Measurements from ENCODE around the gene BAIAP2L1. TPM values are rescaled to one million over a fixed set of nuclear protein-coding genes. Genes with fewer than 3 reads are reported as not detected.

The BAIAP2L1 gene
- total and polyA plus RNA-seq, 7 experiments from 2014 or later, result 0.32 to 2.0 (median 0.56) TPM

- Mint-ChIP-seq H3K4me3 (no peak overlapping the region), H3K9me3 (peaks cover 0 to 4% (median 0%) of the 10 kb centered on the region in 11 donors), H3K27ac (peak overlapping the region in 1 of 9 donors; percentile 4), H3K27me3 (peaks cover 0 to 3% (median 0%) of the 10 kb centered on the region in 5 donors), H3K36me3 (peaks cover 0 to 12% (median 0%) of the 10 kb centered on the region in 5 donors), H3K4me1 (no peaks in the 10 kb centered on the region)
- H3K9me3 ChIP-seq (ENCODE audit: control insufficient read depth in 2 of 3, low read length in 3 of 3), result no peaks in the 10 kb centered on the region
- intact Hi-C loops (cut with micrococcal nuclease), result no loop called here
- no peak overlapping the region for H3K27ac ChIP-seq (ENCODE audit: low read depth, low read length)
- no peaks in the 10 kb centered on the region for H3K36me3 ChIP-seq (ENCODE audit: control insufficient read depth in 2 of 3, insufficient read depth in 3 of 3, low read length in 3 of 3)
- H3K4me3 ChIP-seq (ENCODE audit: low read length), result no peak overlapping the region
- H3K27me3 ChIP-seq (ENCODE audit: control insufficient read depth in 2 of 2, insufficient read depth in 2 of 2, low read length in 2 of 2), result no peaks in the 10 kb centered on the region
- ATAC-seq, result no peak
- ChIA-PET POLR2A (no interaction called here), CTCF (no interaction called here)
- DNase-seq, result no peak
- H3K4me1 ChIP-seq (ENCODE audit: control insufficient read depth in 2 of 2, insufficient read depth in 2 of 2, low read length in 2 of 2), result no peaks in the 10 kb centered on the region
Observed at GRCh38 chr7:98354511-98355249, 46.2 kb downstream of the BAIAP2L1 start.

DNA sequence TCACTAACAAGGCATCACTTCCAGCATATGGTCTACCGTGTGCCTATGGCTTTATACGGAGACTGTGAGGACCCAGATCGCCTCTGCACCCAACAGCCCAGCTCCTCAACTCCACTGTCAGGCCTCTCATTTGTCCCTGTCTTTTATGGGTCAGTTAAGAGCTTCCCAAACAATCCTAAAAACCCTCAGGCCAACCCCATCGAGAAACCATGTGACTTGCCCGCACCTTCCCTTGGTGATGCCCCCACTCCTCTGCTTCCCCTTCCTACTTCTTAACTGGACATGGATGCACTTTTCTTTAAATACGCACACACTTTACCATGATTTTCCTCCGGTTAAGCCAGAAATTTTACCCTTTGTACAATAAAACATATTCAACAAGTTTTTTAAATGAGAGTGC is 46.8 kb downstream of the BAIAP2L1 start:
- Mint-ChIP-seq H3K4me3 (no peak overlapping the region), H3K36me3 (peaks cover 0 to 12% (median 0%) of the 10 kb centered on the region in 5 donors)
- ATAC-seq, result no peak

DNA sequence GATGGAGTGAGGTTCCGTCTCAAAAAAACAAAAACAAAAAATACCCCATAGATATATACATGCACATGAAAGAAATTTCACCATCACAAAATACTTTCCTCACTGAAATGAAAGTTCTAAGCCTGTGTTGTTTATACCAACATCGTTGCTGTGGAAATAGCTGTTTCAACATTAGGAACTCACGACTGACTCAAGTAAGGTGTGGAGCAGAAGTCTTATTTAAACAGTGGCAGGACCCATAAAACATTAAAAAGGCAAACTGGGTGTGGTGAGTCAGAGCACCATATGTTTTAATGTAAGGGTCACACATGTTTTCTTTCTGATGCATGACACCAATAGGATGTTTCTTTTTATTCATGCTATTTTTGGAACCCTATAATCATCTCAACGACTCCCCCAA is 48.3 kb downstream of the BAIAP2L1 start:
- POLR2A ChIA-PET, result no interaction called here
- H3K9me3 ChIP-seq (ENCODE audit: control insufficient read depth in 2 of 3, low read length in 3 of 3), result no peaks in the 10 kb centered on the region
- intact Hi-C loops (cut with micrococcal nuclease), result no loop called here
- no peaks in the 10 kb centered on the region for H3K4me1 Mint-ChIP-seq
- peaks cover 0 to 4% (median 0%) of the 10 kb centered on the region in 11 donors for H3K9me3 Mint-ChIP-seq
- no peak overlapping the region for H3K4me3 ChIP-seq (ENCODE audit: low read length)
- ATAC-seq (no peak), DNase-seq (no peak)
- no peak overlapping the region for H3K27ac ChIP-seq (ENCODE audit: low read depth, low read length)
- H3K27ac Mint-ChIP-seq, result no peak overlapping the region
- H3K27me3 Mint-ChIP-seq, result peaks cover 0 to 3% (median 0%) of the 10 kb centered on the region in 5 donors
- no peak overlapping the region for H3K4me3 Mint-ChIP-seq
- peaks cover 0 to 12% (median 0%) of the 10 kb centered on the region in 5 donors for H3K36me3 Mint-ChIP-seq
- H3K4me1 ChIP-seq (ENCODE audit: control insufficient read depth in 2 of 2, insufficient read depth in 2 of 2, low read length in 2 of 2), result no peaks in the 10 kb centered on the region
- H3K36me3 ChIP-seq (ENCODE audit: control insufficient read depth in 2 of 3, insufficient read depth in 3 of 3, low read length in 3 of 3), result no peaks in the 10 kb centered on the region
- CTCF ChIA-PET, result no interaction called here
- no peaks in the 10 kb centered on the region for H3K27me3 ChIP-seq (ENCODE audit: control insufficient read depth in 2 of 2, insufficient read depth in 2 of 2, low read length in 2 of 2)

More for the DNA sequence above, 46.8 kb downstream of the BAIAP2L1 start:
- H3K27ac ChIP-seq (ENCODE audit: low read depth, low read length), result no peak overlapping the region
- no peak overlapping the region for H3K4me3 ChIP-seq (ENCODE audit: low read length)
- H3K27me3 ChIP-seq (ENCODE audit: control insufficient read depth in 2 of 2, insufficient read depth in 2 of 2, low read length in 2 of 2), result no peaks in the 10 kb centered on the region
- DNase-seq, result no peak
- no peaks in the 10 kb centered on the region for H3K36me3 ChIP-seq (ENCODE audit: control insufficient read depth in 2 of 3, insufficient read depth in 3 of 3, low read length in 3 of 3)
- intact Hi-C loops (cut with micrococcal nuclease), result no loop called here
- H3K9me3 Mint-ChIP-seq, result peaks cover 0 to 4% (median 0%) of the 10 kb centered on the region in 11 donors
- H3K9me3 ChIP-seq (ENCODE audit: control insufficient read depth in 2 of 3, low read length in 3 of 3), result no peaks in the 10 kb centered on the region
- ChIA-PET CTCF (no interaction called here), POLR2A (no interaction called here)
- no peaks in the 10 kb centered on the region for H3K4me1 ChIP-seq (ENCODE audit: control insufficient read depth in 2 of 2, insufficient read depth in 2 of 2, low read length in 2 of 2)
- no peak overlapping the region for H3K27ac Mint-ChIP-seq
- H3K4me1 Mint-ChIP-seq, result no peaks in the 10 kb centered on the region
- peaks cover 0 to 3% (median 0%) of the 10 kb centered on the region in 5 donors for H3K27me3 Mint-ChIP-seq

- H3K9me3 ChIP-seq (ENCODE audit: control insufficient read depth in 2 of 3, low read length in 3 of 3), result no peaks in the 10 kb centered on the region
- H3K4me3 Mint-ChIP-seq, result no peak overlapping the region
- H3K27me3 Mint-ChIP-seq, result peaks cover 0 to 3% (median 0%) of the 10 kb centered on the region in 5 donors
- no peak for DNase-seq
- H3K36me3 ChIP-seq (ENCODE audit: control insufficient read depth in 2 of 3, insufficient read depth in 3 of 3, low read length in 3 of 3), result no peaks in the 10 kb centered on the region
- ATAC-seq, result no peak
- POLR2A ChIA-PET, result no interaction called here
- H3K9me3 Mint-ChIP-seq, result peaks cover 0 to 4% (median 0%) of the 10 kb centered on the region in 11 donors
- intact Hi-C loops (cut with micrococcal nuclease), result no loop called here
- no peak overlapping the region for H3K4me3 ChIP-seq (ENCODE audit: low read length)
- no peak overlapping the region for H3K27ac Mint-ChIP-seq
- H3K4me1 Mint-ChIP-seq, result no peaks in the 10 kb centered on the region
- no peak overlapping the region for H3K27ac ChIP-seq (ENCODE audit: low read depth, low read length)
- H3K27me3 ChIP-seq (ENCODE audit: control insufficient read depth in 2 of 2, insufficient read depth in 2 of 2, low read length in 2 of 2), result no peaks in the 10 kb centered on the region
- H3K36me3 Mint-ChIP-seq, result peaks cover 0 to 12% (median 0%) of the 10 kb centered on the region in 5 donors
- CTCF ChIA-PET, result no interaction called here
- no peaks in the 10 kb centered on the region for H3K4me1 ChIP-seq (ENCODE audit: control insufficient read depth in 2 of 2, insufficient read depth in 2 of 2, low read length in 2 of 2)
Observed at GRCh38 chr7:98351136-98351535, 49.8 kb downstream of the BAIAP2L1 start.

DNA sequence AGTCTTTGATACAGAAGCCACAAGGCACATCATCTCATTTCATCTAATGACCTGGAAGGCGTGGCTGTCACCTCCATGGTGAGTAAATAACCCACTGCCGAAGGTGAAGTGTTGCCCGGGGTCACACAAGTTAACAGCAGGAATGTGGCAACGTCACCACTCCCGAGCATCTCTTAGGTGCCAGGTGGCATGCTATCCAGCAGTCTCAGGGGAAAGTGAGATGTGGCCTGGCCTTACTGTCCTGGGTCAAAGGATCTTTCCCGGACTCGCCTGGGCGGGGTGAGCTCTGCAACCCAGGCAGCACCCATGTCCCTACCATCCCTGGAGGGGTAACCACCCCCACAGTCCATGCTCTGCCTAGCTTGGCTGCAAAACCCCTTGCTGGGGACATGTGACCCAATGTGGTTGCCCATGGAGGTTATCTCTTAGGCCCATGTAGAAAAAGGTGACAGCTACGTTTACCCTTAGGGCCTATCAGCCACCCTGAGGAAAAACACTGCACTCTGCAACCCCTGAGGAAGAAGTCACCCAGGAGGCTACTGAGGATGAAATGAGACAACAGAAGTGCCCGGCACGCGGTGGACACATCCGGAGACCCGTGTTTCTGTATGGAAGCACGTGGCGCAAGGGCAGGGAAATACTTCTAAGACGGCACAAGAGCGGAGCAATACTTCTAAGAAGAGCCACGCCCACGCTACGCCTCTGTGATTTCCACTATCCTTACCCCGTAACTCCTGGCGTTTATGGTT is 52.0 kb downstream of the BAIAP2L1 start:
- Mint-ChIP-seq H3K9me3 (peaks cover 0 to 4% (median 0%) of the 10 kb centered on the region in 11 donors), H3K27me3 (peaks cover 0 to 7% (median 0%) of the 10 kb centered on the region in 5 donors), H3K4me3 (no peak overlapping the region), H3K36me3 (peaks cover 0 to 12% (median 0%) of the 10 kb centered on the region in 5 donors), H3K4me1 (no peaks in the 10 kb centered on the region), H3K27ac (no peak overlapping the region)
- no peaks in the 10 kb centered on the region for H3K9me3 ChIP-seq (ENCODE audit: control insufficient read depth in 2 of 3, low read length in 3 of 3)
- ChIA-PET CTCF (no interaction called here), POLR2A (no interaction called here)
- H3K4me3 ChIP-seq (ENCODE audit: low read length), result no peak overlapping the region
- intact Hi-C loops (cut with micrococcal nuclease), result no loop called here
- no peak for DNase-seq
- no peaks in the 10 kb centered on the region for H3K4me1 ChIP-seq (ENCODE audit: control insufficient read depth in 2 of 2, insufficient read depth in 2 of 2, low read length in 2 of 2)
- ATAC-seq, result no peak
- no peaks in the 10 kb centered on the region for H3K27me3 ChIP-seq (ENCODE audit: control insufficient read depth in 2 of 2, insufficient read depth in 2 of 2, low read length in 2 of 2)
- H3K36me3 ChIP-seq (ENCODE audit: control insufficient read depth in 2 of 3, insufficient read depth in 3 of 3, low read length in 3 of 3), result no peaks in the 10 kb centered on the region
- H3K27ac ChIP-seq (ENCODE audit: low read depth, low read length), result no peak overlapping the region

GRCh38 chr7:98346515-98347069 is 54.3 kb downstream of the BAIAP2L1 start:
- CTCF ChIA-PET, result no interaction called here
- ATAC-seq, result no peak

More at GRCh38 chr7:98346515-98347069, 54.3 kb downstream of the BAIAP2L1 start:
- Mint-ChIP-seq H3K4me1 (no peaks in the 10 kb centered on the region), H3K4me3 (no peak overlapping the region), H3K9me3 (peaks cover 0 to 4% (median 0%) of the 10 kb centered on the region in 11 donors), H3K36me3 (peaks cover 0 to 10% (median 0%) of the 10 kb centered on the region in 5 donors), H3K27ac (no peak overlapping the region), H3K27me3 (peaks cover 0 to 3% (median 0%) of the 10 kb centered on the region in 5 donors)
- no peaks in the 10 kb centered on the region for H3K36me3 ChIP-seq (ENCODE audit: control insufficient read depth in 2 of 3, insufficient read depth in 3 of 3, low read length in 3 of 3)
- no peak for DNase-seq
- POLR2A ChIA-PET, result no interaction called here
- no peak overlapping the region for H3K27ac ChIP-seq (ENCODE audit: low read depth, low read length)
- intact Hi-C loops (cut with micrococcal nuclease), result no loop called here
- no peaks in the 10 kb centered on the region for H3K27me3 ChIP-seq (ENCODE audit: control insufficient read depth in 2 of 2, insufficient read depth in 2 of 2, low read length in 2 of 2)
- no peaks in the 10 kb centered on the region for H3K9me3 ChIP-seq (ENCODE audit: control insufficient read depth in 2 of 3, low read length in 3 of 3)
- no peaks in the 10 kb centered on the region for H3K4me1 ChIP-seq (ENCODE audit: control insufficient read depth in 2 of 2, insufficient read depth in 2 of 2, low read length in 2 of 2)
- no peak overlapping the region for H3K4me3 ChIP-seq (ENCODE audit: low read length)

All from naive thymus-derived CD4-positive, alpha-beta T cell (primary cell).